Measurements from ENCODE around the gene JPH4. TPM values are rescaled to one million over a fixed set of nuclear protein-coding genes. Genes with fewer than 3 reads are reported as not detected.

The JPH4 gene
- total and polyA plus RNA-seq, 2 donors (not counting 3 experiments of a cell fraction or from before 2014, with no cell fraction given), result 0.06 TPM; not detected in 1

DNA sequence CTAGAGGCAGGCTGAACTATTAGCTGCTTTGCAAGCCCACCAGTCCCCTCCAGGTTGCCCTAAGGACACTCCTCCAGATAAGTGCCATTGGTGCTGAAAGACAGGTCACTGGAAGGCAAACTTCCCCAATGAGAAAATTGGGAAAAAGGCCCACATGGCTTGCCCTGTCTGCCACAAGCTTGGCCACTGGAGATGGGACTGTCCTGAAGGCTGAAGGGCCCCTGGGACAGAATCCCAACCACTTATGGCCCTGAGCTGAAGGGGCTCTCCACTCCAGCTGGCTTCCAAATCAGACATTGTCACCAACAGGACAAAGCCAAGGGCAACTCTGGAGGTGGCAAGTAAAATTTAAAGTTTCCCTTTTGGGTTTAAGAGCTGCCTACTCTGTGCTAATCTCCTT is 45.4 kb upstream of the JPH4 start:
- H3K9me3 ChIP-seq (replicated peaks; ENCODE audit: control insufficient read depth, insufficient read depth, low read length), result no peaks in the 10 kb centered on the region
- intact Hi-C loops (cut with micrococcal nuclease), result no loop called here
- no TSS peak for BruUV-seq (replicated peaks)

More for the DNA sequence above, 45.4 kb upstream of the JPH4 start:
- Histone ChIP-seq H3K9me1 (replicated peaks; ENCODE audit: control insufficient read depth, extremely low read depth, insufficient read depth, low read length) (no peaks in the 10 kb centered on the region), H3K36me3 (ENCODE audit: control insufficient read depth in 2 of 2, extremely low read depth in 1 of 2, insufficient read depth in 2 of 2, low read length in 2 of 2) (no peaks in the 10 kb centered on the region), H3K27me3 (ENCODE audit: control insufficient read depth in 2 of 2, insufficient read depth in 2 of 2, low read length in 2 of 2) (peaks cover 0 to 4% of the 10 kb centered on the region in 2 experiments), H4K20me1 (replicated peaks; ENCODE audit: control insufficient read depth, extremely low read depth, insufficient read depth, low read length) (no peaks in the 10 kb centered on the region), H3K4me1 (ENCODE audit: control insufficient read depth, extremely low read depth, insufficient read depth, low read length) (no peaks in the 10 kb centered on the region), H3K79me2 (ENCODE audit: control insufficient read depth, insufficient read depth, low read length) (no peaks in the 10 kb centered on the region), H3K9ac (replicated peaks; ENCODE audit: extremely low read depth, insufficient read depth, low read length) (no peak overlapping the region), H2AFZ (ENCODE audit: low read depth, low read length) (no peak overlapping the region), H3K4me3 (replicated peaks in 1 of 3; ENCODE audit: insufficient read depth in 1 of 3, low read depth in 1 of 3, low read length in 3 of 3) (no peak overlapping the region), H3K27ac (ENCODE audit: insufficient read depth, low read depth, low read length) (no peak overlapping the region), H3K4me2 (ENCODE audit: insufficient read depth, low read length) (no peak overlapping the region)
- ChIA-PET CTCF (interaction anchor here (1.7 kb wide), 1 partner anchor 9 kb away, joined by 3 read pairs; no protein-coding TSS in a partner anchor), POLR2A (no interaction called here)
- no peak for DNase-seq (ENCODE audit: low read depth, low spot score)
- no peak for FAIRE-seq
- dilution Hi-C loops (cut with MboI; ENCODE audit: extremely low pct_ligation_motif_present, low sequenced_read_pairs), result no loop called here
- TF ChIP-seq EZH2 (IDR thresholded peaks at IDR 0.05; ENCODE audit: borderline replicate concordance, low read depth, low read length, severe bottlenecking), result no peak
- no peak for TF ChIP-seq MYC (IDR thresholded peaks at IDR 0.05; ENCODE audit: low read depth, low read length)
- TF ChIP-seq, protein P1, sequence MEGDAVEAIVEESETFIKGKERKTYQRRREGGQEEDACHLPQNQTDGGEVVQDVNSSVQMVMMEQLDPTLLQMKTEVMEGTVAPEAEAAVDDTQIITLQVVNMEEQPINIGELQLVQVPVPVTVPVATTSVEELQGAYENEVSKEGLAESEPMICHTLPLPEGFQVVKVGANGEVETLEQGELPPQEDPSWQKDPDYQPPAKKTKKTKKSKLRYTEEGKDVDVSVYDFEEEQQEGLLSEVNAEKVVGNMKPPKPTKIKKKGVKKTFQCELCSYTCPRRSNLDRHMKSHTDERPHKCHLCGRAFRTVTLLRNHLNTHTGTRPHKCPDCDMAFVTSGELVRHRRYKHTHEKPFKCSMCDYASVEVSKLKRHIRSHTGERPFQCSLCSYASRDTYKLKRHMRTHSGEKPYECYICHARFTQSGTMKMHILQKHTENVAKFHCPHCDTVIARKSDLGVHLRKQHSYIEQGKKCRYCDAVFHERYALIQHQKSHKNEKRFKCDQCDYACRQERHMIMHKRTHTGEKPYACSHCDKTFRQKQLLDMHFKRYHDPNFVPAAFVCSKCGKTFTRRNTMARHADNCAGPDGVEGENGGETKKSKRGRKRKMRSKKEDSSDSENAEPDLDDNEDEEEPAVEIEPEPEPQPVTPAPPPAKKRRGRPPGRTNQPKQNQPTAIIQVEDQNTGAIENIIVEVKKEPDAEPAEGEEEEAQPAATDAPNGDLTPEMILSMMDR (IDR thresholded peaks at IDR 0.05; ENCODE audit: extremely low read depth in 1 of 2, insufficient read depth in 1 of 2, low read depth in 1 of 2, low read length in 2 of 2), result no peak
- TF ChIP-seq FOS (IDR thresholded peaks at IDR 0.05; ENCODE audit: borderline replicate concordance, insufficient read depth, low read length), result no peak
- TF ChIP-seq, protein P2, sequence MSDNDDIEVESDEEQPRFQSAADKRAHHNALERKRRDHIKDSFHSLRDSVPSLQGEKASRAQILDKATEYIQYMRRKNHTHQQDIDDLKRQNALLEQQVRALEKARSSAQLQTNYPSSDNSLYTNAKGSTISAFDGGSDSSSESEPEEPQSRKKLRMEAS (IDR thresholded peaks at IDR 0.05; ENCODE audit: insufficient read depth, insufficient read length), result no peak
- no peak for TF ChIP-seq POLR2AphosphoS5 (IDR thresholded peaks at IDR 0.05; ENCODE audit: insufficient read depth, low read depth, low read length)
- no peak for TF ChIP-seq GATA2 (IDR thresholded peaks at IDR 0.05; ENCODE audit: insufficient read depth, insufficient read length, low read depth, low read length)
- TF ChIP-seq JUN (IDR thresholded peaks at IDR 0.05; ENCODE audit: borderline replicate concordance, insufficient read depth, insufficient read length, low read depth), result no peak
- no peak for TF ChIP-seq POLR2A (IDR thresholded peaks at IDR 0.05; ENCODE audit: low read depth, low read length)
